Lower leg skin (tissue), 4 donors: ENCODE results near the gene SYMPK. TPM values are rescaled to one million over a fixed set of nuclear protein-coding genes. Genes with fewer than 3 reads are reported as not detected.

Experiments used
- DNase-seq, 2 donors: peaks; one replicate each; pipeline ENCODE4 v3.0.0-alpha.2; 2019; ENCODE audit warnings: low spot score in 2 of 2
- H3K4me3 ChIP-seq: fragments of 200-600 bp; sonication (generic); 2 replicates; pipeline ENCODE4 v1.5.1; 2017; ENCODE audit warnings: mild to moderate bottlenecking, low read depth; ENCODE audit not compliant: poor library complexity, severe bottlenecking
- CTCF ChIP-seq, 3 donors: fragments of 450-650 bp; IDR thresholded peaks; one replicate each; pipeline ENCODE4 v1.5.1; 2016; ENCODE audit warnings: antibody characterized with exemption in 3 of 3, mild to moderate bottlenecking in 3 of 3, moderate library complexity in 2 of 3
- POLR2A ChIP-seq, 2 donors: fragments of 450-650 bp; IDR thresholded peaks; one replicate each; pipeline ENCODE4 v1.6.1; 2016 to 2017; ENCODE audit warnings: antibody characterized with exemption in 2 of 2, mild to moderate bottlenecking in 1 of 2, moderate library complexity in 1 of 2
- WGBS, 2 donors: methylation state at CpG; one replicate each; pipeline ENCODE4 v1.1.5; 2018; 5-methylcytosine and 5-hydroxymethylcytosine counted together
- intact Hi-C: fragments of 100-400 bp; cut with DNase I; formaldehyde crosslinking; loops from one replicate; pipeline ENCODE4 v1.15.0; 2023; ENCODE audit warnings: low total_unique reads
- total RNA-seq, 4 donors: library from RNA; depleted of rRNA; stranded (reverse); fragments of >200 nt; gene quantifications; one replicate each; pipeline ENCODE4 v1.1.0, GENCODE V29; 2016

Gene SYMPK
- total RNA-seq, 4 donors from 2014 or later = 30.3 to 62.8 (median 46.6) TPM

GRCh38 chr19:45848922-45849321 is 14.0 kb downstream of the SYMPK start:
- no peak for DNase-seq
- intact Hi-C loops = no loop called here
- 96 to 97% methylated on average over 4 of the region's 4 CpGs for WGBS, 2 donors

GRCh38 chr19:45847663-45848062 is 15.3 kb downstream of the SYMPK start:
- WGBS, 2 donors = 94 to 95% methylated on average over 13 of the region's 13 CpGs
- intact Hi-C loops = no loop called here
- no peak overlapping the region for H3K4me3 ChIP-seq
- TF ChIP-seq POLR2A (IDR thresholded peaks at IDR 0.05) (no peak), CTCF (IDR thresholded peaks at IDR 0.05) (no peak)
- no peak for DNase-seq

More at GRCh38 chr19:45848922-45849321, 14.0 kb downstream of the SYMPK start:
- TF ChIP-seq CTCF (IDR thresholded peaks at IDR 0.05) (no peak), POLR2A (IDR thresholded peaks at IDR 0.05) (no peak)
- no peak overlapping the region for H3K4me3 ChIP-seq

- WGBS, 2 donors = 95 to 98% methylated on average over 14 of the region's 14 CpGs
- intact Hi-C loops = no loop called here
- TF ChIP-seq POLR2A (IDR thresholded peaks at IDR 0.05) (no peak), CTCF (IDR thresholded peaks at IDR 0.05) (no peak)
- no peak overlapping the region for H3K4me3 ChIP-seq
- DNase-seq = no peak
Measured at GRCh38 chr19:45842198-45842597, 20.7 kb downstream of the SYMPK start.

- WGBS, 2 donors = 86 to 89% methylated on average over 7 of the region's 7 CpGs
- no peak for DNase-seq
Measured at GRCh38 chr19:45834970-45835369, 28.0 kb downstream of the SYMPK start.

GRCh38 chr19:45828945-45829344 is 34.0 kb downstream of the SYMPK start:
- intact Hi-C loops = no loop called here
- TF ChIP-seq POLR2A (IDR thresholded peaks at IDR 0.05) = no peak
- no peak for TF ChIP-seq CTCF (IDR thresholded peaks at IDR 0.05)
- WGBS, 2 donors = 94 to 98% methylated on average over 6 to 16 of the region's 16 CpGs
- no peak for DNase-seq
- no peak overlapping the region for H3K4me3 ChIP-seq

More at GRCh38 chr19:45834970-45835369, 28.0 kb downstream of the SYMPK start:
- intact Hi-C loops = no loop called here
- H3K4me3 ChIP-seq = no peak overlapping the region
- TF ChIP-seq POLR2A (IDR thresholded peaks at IDR 0.05) (no peak), CTCF (IDR thresholded peaks at IDR 0.05) (no peak)

- no peak for DNase-seq
- TF ChIP-seq CTCF (IDR thresholded peaks at IDR 0.05) (no peak), POLR2A (IDR thresholded peaks at IDR 0.05) (no peak)
- 89% methylated on average over 9 of the region's 9 CpGs for WGBS, 2 donors
- no peak overlapping the region for H3K4me3 ChIP-seq
- intact Hi-C loops = no loop called here
Measured at GRCh38 chr19:45828523-45828922, 34.4 kb downstream of the SYMPK start.
